GM19328 (cell line): Measurements from ENCODE around the gene TNPO3.

Source experiments
- ATAC-seq: cut with Tn5 transposase; IDR thresholded peaks from one replicate; pipeline ENCODE4 v1.9.1; 2021; ENCODE audit warnings: mild to moderate bottlenecking, moderate library complexity; ENCODE audit not compliant: unreplicated experiment

TNPO3 gene

GRCh38 chr7:128940494-128941322 is 114.2 kb downstream of the TNPO3 start:
- peak; percentile 46 for ATAC-seq

- ATAC-seq: peak; percentile 22
Observed at GRCh38 chr7:128939861-128940410, 115.0 kb downstream of the TNPO3 start.

GRCh38 chr7:128939075-128939860 is 115.6 kb downstream of the TNPO3 start:
- ATAC-seq: no peak

GRCh38 chr7:128938544-128939074 is 116.3 kb downstream of the TNPO3 start:
- ATAC-seq: no peak

GRCh38 chr7:128937647-128938543 is 117.0 kb downstream of the TNPO3 start, which contains the start of gene IRF5:
Gene IRF5, plus strand, starts transcription at chr7:128937927. Its CDS starts 4,155 bp downstream, at chr7:128942082.
- ATAC-seq: no peak

- ATAC-seq: no peak
Observed at GRCh38 chr7:128937271-128937646, 117.7 kb downstream of the TNPO3 start.

GRCh38 chr7:128936798-128937197 is 118.1 kb downstream of the TNPO3 start:
- ATAC-seq: no peak

GRCh38 chr7:128935342-128935730 is 119.6 kb downstream of the TNPO3 start:
- no peak for ATAC-seq

- peak; percentile 32 for ATAC-seq
Observed at GRCh38 chr7:128934361-128935341, 120.3 kb downstream of the TNPO3 start.

GRCh38 chr7:128933180-128933891 is 121.6 kb downstream of the TNPO3 start:
- ATAC-seq: no peak

- ATAC-seq: no peak
Observed at GRCh38 chr7:128932862-128933179, 122.1 kb downstream of the TNPO3 start.

- ATAC-seq: no peak
Observed at GRCh38 chr7:128931965-128932861, 122.7 kb downstream of the TNPO3 start.

GRCh38 chr7:128931190-128931798 is 123.6 kb downstream of the TNPO3 start:
- no peak for ATAC-seq

- ATAC-seq: no peak
Observed at GRCh38 chr7:128928882-128929788, 125.8 kb downstream of the TNPO3 start.

GRCh38 chr7:128928159-128928813 is 126.6 kb downstream of the TNPO3 start:
- ATAC-seq: no peak
